Parathyroid adenoma (tissue), 2 donors: ENCODE data around the gene H19.

ENCODE experiments used
- H2AFZ ChIP-seq: fragments of 300-600 bp; sonication (generic); one replicate; pipeline ENCODE4 v1.7.0; 2017; ENCODE audit warnings: antibody characterized with exemption, mild to moderate bottlenecking
- H3K27ac ChIP-seq: fragments of 300-600 bp; sonication (generic); one replicate; pipeline ENCODE4 v1.7.0; 2017
- H3K27me3 ChIP-seq: fragments of 300-600 bp; sonication (generic); one replicate; pipeline ENCODE4 v1.7.0; 2017; ENCODE audit warnings: low read length; ENCODE audit not compliant: control insufficient read depth, insufficient read depth
- H3K36me3 ChIP-seq: fragments of 300-600 bp; sonication (generic); one replicate; pipeline ENCODE4 v1.7.0; 2017; ENCODE audit warnings: low read length; ENCODE audit not compliant: control insufficient read depth, insufficient read depth
- H3K4me1 ChIP-seq: fragments of 300-600 bp; sonication (generic); one replicate; pipeline ENCODE4 v1.7.0; 2017; ENCODE audit warnings: control low read depth
- H3K4me2 ChIP-seq: fragments of 300-600 bp; sonication (generic); one replicate; pipeline ENCODE4 v1.7.0; 2017; ENCODE audit warnings: low read length
- H3K4me3 ChIP-seq: fragments of 300-600 bp; sonication (generic); one replicate; pipeline ENCODE4 v1.7.0; 2017; ENCODE audit warnings: low read depth, low read length
- H3K79me2 ChIP-seq: fragments of 300-600 bp; sonication (generic); one replicate; pipeline ENCODE4 v1.7.0; 2017; ENCODE audit warnings: control low read depth
- H3K9ac ChIP-seq: fragments of 300-600 bp; sonication (generic); one replicate; pipeline ENCODE4 v1.7.0; 2017; ENCODE audit warnings: mild to moderate bottlenecking
- H3K9me3 ChIP-seq: fragments of 300-600 bp; sonication (generic); one replicate; pipeline ENCODE4 v1.7.0; 2017; ENCODE audit warnings: low read length; ENCODE audit not compliant: control insufficient read depth
- CTCF ChIP-seq: fragments of 300-600 bp; sonication (generic); IDR thresholded peaks from one replicate; pipeline ENCODE4 v1.7.0; 2017; ENCODE audit warnings: antibody characterized with exemption, mild to moderate bottlenecking
- donor health status: primary hyperparathyroidism.

H19 gene

GRCh38 chr11:1982873-1983600 is 14.6 kb downstream of the H19 start:
- no peak overlapping the region for H3K9ac ChIP-seq
- H3K79me2 ChIP-seq, result no peaks in the 10 kb centered on the region
- no peaks in the 10 kb centered on the region for H3K36me3 ChIP-seq
- H3K4me3 ChIP-seq, result no peak overlapping the region
- no peak overlapping the region for H3K27ac ChIP-seq
- no peak overlapping the region for H3K4me2 ChIP-seq
- H2AFZ ChIP-seq, result no peak overlapping the region
- TF ChIP-seq CTCF, result no peak
- H3K4me1 ChIP-seq, result no peaks in the 10 kb centered on the region
- H3K9me3 ChIP-seq, result no peaks in the 10 kb centered on the region
- no peaks in the 10 kb centered on the region for H3K27me3 ChIP-seq

- Histone ChIP-seq H3K9me3 (no peaks in the 10 kb centered on the region), H3K9ac (no peak overlapping the region), H3K27me3 (no peaks in the 10 kb centered on the region), H3K4me1 (no peaks in the 10 kb centered on the region), H3K4me2 (no peak overlapping the region), H3K36me3 (no peaks in the 10 kb centered on the region), H2AFZ (no peak overlapping the region), H3K4me3 (no peak overlapping the region), H3K27ac (no peak overlapping the region), H3K79me2 (no peaks in the 10 kb centered on the region)
- TF ChIP-seq CTCF, result no peak
Measured at GRCh38 chr11:1979607-1980006, 18.0 kb downstream of the H19 start.

- Histone ChIP-seq H3K79me2 (no peaks in the 10 kb centered on the region), H3K4me2 (no peak overlapping the region), H3K4me3 (no peak overlapping the region), H3K9me3 (no peaks in the 10 kb centered on the region), H3K27me3 (no peaks in the 10 kb centered on the region), H3K36me3 (no peaks in the 10 kb centered on the region), H2AFZ (no peak overlapping the region), H3K27ac (no peak overlapping the region), H3K9ac (no peak overlapping the region), H3K4me1 (no peaks in the 10 kb centered on the region)
- TF ChIP-seq CTCF, result no peak
Measured at GRCh38 chr11:1978720-1979473, 18.7 kb downstream of the H19 start.

- H3K27me3 ChIP-seq, result no peaks in the 10 kb centered on the region
- TF ChIP-seq CTCF, result no peak
- H2AFZ ChIP-seq, result no peak overlapping the region
- no peak overlapping the region for H3K4me2 ChIP-seq
- no peak overlapping the region for H3K9ac ChIP-seq
- H3K27ac ChIP-seq, result no peak overlapping the region
- H3K4me3 ChIP-seq, result no peak overlapping the region
- H3K4me1 ChIP-seq, result no peaks in the 10 kb centered on the region
- H3K9me3 ChIP-seq, result no peaks in the 10 kb centered on the region
- no peaks in the 10 kb centered on the region for H3K36me3 ChIP-seq
- no peaks in the 10 kb centered on the region for H3K79me2 ChIP-seq
Measured at GRCh38 chr11:1975185-1975584, 22.5 kb downstream of the H19 start.
